ENCODE measurements around the gene ZNF490. TPM values are rescaled to one million over a fixed set of nuclear protein-coding genes. Genes with fewer than 3 reads are reported as not detected.

ZNF490 gene
- polyA plus RNA-seq, 3 donors: 2.3 to 4.2 (median 2.7) TPM

- Histone ChIP-seq H2AFZ (ENCODE audit: insufficient read depth, low read depth, low read length, poor library complexity, severe bottlenecking) (no peak overlapping the region), H3K4me1 (ENCODE audit: control insufficient read depth in 1 of 2, insufficient read depth in 2 of 2, low read length in 2 of 2) (no peaks in the 10 kb centered on the region), H3K79me2 (ENCODE audit: insufficient read depth, low read length) (peaks cover 3% of the 10 kb centered on the region), H3K27ac (ENCODE audit: low read depth in 1 of 2, low read length in 2 of 2) (no peak overlapping the region), H3K36me3 (replicated peaks in 1 of 2; ENCODE audit: control insufficient read depth in 1 of 2, insufficient read depth in 2 of 2, low read length in 2 of 2) (peaks cover 46 to 81% of the 10 kb centered on the region in 2 donors), H3K9ac (ENCODE audit: insufficient read depth, low read length, poor library complexity, severe bottlenecking) (no peak overlapping the region), H3K9me3 (replicated peaks in 1 of 2; ENCODE audit: control insufficient read depth in 1 of 2, insufficient read depth in 1 of 2, low read length in 2 of 2) (peaks cover 22 to 37% of the 10 kb centered on the region in 2 donors), H3K4me2 (replicated peaks; ENCODE audit: extremely low read depth, low read length, poor library complexity, severe bottlenecking) (no peak overlapping the region), H3K4me3 (replicated peaks in 1 of 3; ENCODE audit: low read depth in 2 of 3, low read length in 3 of 3) (peak overlapping the region in 1 of 3 experiments; percentile 5), H4K20me1 (ENCODE audit: insufficient read depth, low read length) (peaks cover 4% of the 10 kb centered on the region), H3K27me3 (ENCODE audit: control insufficient read depth in 2 of 2, insufficient read depth in 2 of 2, low read length in 2 of 2) (no peaks in the 10 kb centered on the region)
- H3K4me1 Mint-ChIP-seq: no peaks in the 10 kb centered on the region
- peaks cover 61 to 91% of the 10 kb centered on the region in 2 donors for H3K36me3 Mint-ChIP-seq
- peaks cover 27 to 47% (median 41%) of the 10 kb centered on the region in 7 donors for H3K9me3 Mint-ChIP-seq
- DNase-seq: no peak
- no peak overlapping the region for H3K4me3 Mint-ChIP-seq
- H3K27me3 Mint-ChIP-seq (ENCODE audit: low read depth in 3 of 3): no peaks in the 10 kb centered on the region
- TF ChIP-seq CTCF (IDR thresholded peaks at IDR 0.05): no peak
- 100% methylated on average over 2 of the region's 17 CpGs for WGBS (ENCODE audit: insufficient coverage)
- intact Hi-C loops (cut with micrococcal nuclease): no loop called here
- H3K27ac Mint-ChIP-seq: no peak overlapping the region
These were observed 17.7 kb upstream of the ZNF490 start for GRCh38 chr19:12628040-12629022.

GRCh38 chr19:12626958-12627357, 16.3 kb upstream of the ZNF490 start:
- Mint-ChIP-seq H3K36me3 (peaks cover 58 to 85% of the 10 kb centered on the region in 2 donors), H3K27me3 (ENCODE audit: low read depth in 3 of 3) (no peaks in the 10 kb centered on the region), H3K27ac (no peak overlapping the region), H3K4me3 (no peak overlapping the region), H3K9me3 (peaks cover 27 to 47% (median 41%) of the 10 kb centered on the region in 7 donors), H3K4me1 (no peaks in the 10 kb centered on the region)
- H3K9me3 ChIP-seq (replicated peaks in 1 of 2; ENCODE audit: control insufficient read depth in 1 of 2, insufficient read depth in 1 of 2, low read length in 2 of 2): peaks cover 22 to 37% of the 10 kb centered on the region in 2 donors
- H3K27me3 ChIP-seq (ENCODE audit: control insufficient read depth in 2 of 2, insufficient read depth in 2 of 2, low read length in 2 of 2): no peaks in the 10 kb centered on the region
- no peaks in the 10 kb centered on the region for H3K4me1 ChIP-seq (ENCODE audit: control insufficient read depth in 1 of 2, insufficient read depth in 2 of 2, low read length in 2 of 2)
- no peak overlapping the region for H3K27ac ChIP-seq (ENCODE audit: low read depth in 1 of 2, low read length in 2 of 2)
- no peak overlapping the region for H2AFZ ChIP-seq (ENCODE audit: insufficient read depth, low read depth, low read length, poor library complexity, severe bottlenecking)
- peaks cover 46 to 85% of the 10 kb centered on the region in 2 donors for H3K36me3 ChIP-seq (replicated peaks in 1 of 2; ENCODE audit: control insufficient read depth in 1 of 2, insufficient read depth in 2 of 2, low read length in 2 of 2)
- 83% methylated on average over 6 of the region's 8 CpGs for WGBS (ENCODE audit: insufficient coverage)
- intact Hi-C loops (cut with micrococcal nuclease): no loop called here
- H4K20me1 ChIP-seq (ENCODE audit: insufficient read depth, low read length): peaks cover 15% of the 10 kb centered on the region
- TF ChIP-seq CTCF (IDR thresholded peaks at IDR 0.05): no peak
- no peak for DNase-seq
- H3K79me2 ChIP-seq (ENCODE audit: insufficient read depth, low read length): peaks cover 10% of the 10 kb centered on the region
- no peak overlapping the region for H3K4me3 ChIP-seq (replicated peaks in 1 of 3; ENCODE audit: low read depth in 2 of 3, low read length in 3 of 3)
- no peak overlapping the region for H3K9ac ChIP-seq (ENCODE audit: insufficient read depth, low read length, poor library complexity, severe bottlenecking)
- H3K4me2 ChIP-seq (replicated peaks; ENCODE audit: extremely low read depth, low read length, poor library complexity, severe bottlenecking): no peak overlapping the region
